HG02973 (cell line): ENCODE measurements around the gene SPTBN4.
"Not testable (repeated sequence)": the region's sequence is repeated elsewhere in the genome, so short reads cannot be mapped to it uniquely, and the experiment has no call there.

Experiments used
- ATAC-seq: cut with Tn5 transposase; IDR thresholded peaks from one replicate; pipeline ENCODE4 v1.9.1; 2021; ENCODE audit warnings: moderate library complexity; ENCODE audit not compliant: unreplicated experiment

SPTBN4 gene

DNA sequence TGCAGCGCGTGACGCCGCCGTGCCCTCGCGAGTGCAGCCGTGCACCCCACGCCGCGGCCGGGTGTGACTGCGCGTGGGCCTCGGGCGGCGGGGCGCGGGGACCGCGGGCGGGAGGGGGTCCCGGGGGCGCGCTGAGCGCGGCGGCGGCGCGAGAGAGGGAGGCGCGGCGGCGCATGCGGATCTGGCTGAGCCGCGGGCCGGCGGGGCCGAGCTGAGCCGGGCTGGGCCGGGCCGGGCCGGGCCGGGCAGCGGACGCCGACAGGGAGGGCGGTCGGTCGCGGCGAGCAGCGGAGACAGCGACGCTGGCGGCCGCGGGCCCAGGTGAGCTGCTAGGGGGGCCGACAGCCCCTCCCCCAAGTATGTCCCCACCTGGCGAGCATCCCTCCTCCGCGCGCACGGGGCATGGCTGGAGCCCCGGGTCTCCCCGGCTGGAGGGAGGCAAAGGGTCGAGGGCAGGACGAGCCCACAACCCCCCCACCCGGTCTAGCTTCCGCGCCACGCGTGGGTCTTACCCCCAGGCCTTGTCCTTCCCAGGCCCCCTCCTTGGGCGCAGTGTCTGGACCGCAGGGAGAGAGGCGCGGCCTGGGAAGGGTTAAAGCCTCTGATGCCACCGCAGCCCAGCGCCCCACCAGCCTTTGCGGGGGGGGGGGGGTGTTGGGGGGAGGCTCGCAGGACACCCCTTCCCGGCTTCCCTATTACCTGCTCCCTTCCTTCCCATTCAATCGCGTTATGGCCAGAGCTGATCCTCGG, at the start of gene SPTBN4:
Gene SPTBN4 (plus strand): TSS at position 17 of the 750 bp plus-strand sequence. CDS start 5,621 bp downstream, outside the sequence.
- ATAC-seq: no peak

DNA sequence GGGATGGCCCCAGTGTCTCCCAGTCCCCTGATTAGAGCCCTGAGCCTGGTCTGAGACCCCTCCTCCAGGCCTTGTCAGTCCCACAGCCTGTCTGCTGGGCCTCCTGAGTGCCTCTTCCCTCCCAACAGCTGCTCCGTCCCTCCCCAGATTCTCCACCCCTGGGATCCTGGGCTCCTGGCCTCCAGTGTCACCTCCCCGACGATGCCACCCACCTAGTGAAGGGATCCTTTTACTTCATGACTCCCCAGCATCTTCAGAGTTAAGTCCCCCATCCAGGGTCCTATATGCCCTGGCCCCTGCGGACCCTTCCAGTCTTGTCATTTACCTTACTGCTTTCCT, 49.2 kb upstream of the SPTBN4 start:
- ATAC-seq: no peak

GRCh38 chr19:40418040-40418439, 48.8 kb upstream of the SPTBN4 start:
- ATAC-seq: no peak

GRCh38 chr19:40419066-40419612, 47.7 kb upstream of the SPTBN4 start:
- ATAC-seq: no peak

DNA sequence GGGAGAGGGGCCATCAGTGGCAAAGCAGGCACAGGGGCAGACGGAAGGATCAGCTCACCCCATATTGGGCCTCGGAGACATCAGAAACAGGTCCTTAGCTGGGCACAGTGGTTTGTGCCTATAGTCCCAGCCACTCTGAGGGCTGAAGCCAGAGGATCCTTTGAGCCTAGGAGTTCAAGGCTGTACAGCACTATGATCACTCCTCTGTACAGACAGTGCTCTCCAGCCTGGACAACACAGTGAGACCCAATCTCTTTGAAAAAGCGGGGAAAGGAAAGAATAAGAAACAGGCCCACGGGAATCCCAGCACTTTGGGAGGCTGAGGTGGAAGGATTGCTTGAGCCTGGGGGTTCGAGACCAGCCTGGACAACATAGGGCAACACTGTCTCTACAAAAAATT, 47.0 kb upstream of the SPTBN4 start:
- no peak for ATAC-seq

DNA sequence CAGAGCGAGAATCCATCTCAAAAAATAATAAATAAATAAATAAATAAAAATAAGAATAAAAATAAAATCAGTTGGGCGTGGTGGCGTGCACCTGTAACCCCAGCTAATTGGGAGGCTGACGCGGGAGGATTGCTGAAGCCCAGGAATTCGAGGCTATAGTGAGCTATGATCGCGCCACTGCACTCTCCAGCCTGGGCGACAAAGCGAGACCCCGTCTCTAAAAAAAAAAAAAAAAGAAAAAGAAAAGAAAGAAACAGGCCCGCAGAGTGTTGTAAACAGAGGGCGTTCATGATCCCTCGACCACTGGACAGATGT, 46.4 kb upstream of the SPTBN4 start:
- ATAC-seq: no peak

DNA sequence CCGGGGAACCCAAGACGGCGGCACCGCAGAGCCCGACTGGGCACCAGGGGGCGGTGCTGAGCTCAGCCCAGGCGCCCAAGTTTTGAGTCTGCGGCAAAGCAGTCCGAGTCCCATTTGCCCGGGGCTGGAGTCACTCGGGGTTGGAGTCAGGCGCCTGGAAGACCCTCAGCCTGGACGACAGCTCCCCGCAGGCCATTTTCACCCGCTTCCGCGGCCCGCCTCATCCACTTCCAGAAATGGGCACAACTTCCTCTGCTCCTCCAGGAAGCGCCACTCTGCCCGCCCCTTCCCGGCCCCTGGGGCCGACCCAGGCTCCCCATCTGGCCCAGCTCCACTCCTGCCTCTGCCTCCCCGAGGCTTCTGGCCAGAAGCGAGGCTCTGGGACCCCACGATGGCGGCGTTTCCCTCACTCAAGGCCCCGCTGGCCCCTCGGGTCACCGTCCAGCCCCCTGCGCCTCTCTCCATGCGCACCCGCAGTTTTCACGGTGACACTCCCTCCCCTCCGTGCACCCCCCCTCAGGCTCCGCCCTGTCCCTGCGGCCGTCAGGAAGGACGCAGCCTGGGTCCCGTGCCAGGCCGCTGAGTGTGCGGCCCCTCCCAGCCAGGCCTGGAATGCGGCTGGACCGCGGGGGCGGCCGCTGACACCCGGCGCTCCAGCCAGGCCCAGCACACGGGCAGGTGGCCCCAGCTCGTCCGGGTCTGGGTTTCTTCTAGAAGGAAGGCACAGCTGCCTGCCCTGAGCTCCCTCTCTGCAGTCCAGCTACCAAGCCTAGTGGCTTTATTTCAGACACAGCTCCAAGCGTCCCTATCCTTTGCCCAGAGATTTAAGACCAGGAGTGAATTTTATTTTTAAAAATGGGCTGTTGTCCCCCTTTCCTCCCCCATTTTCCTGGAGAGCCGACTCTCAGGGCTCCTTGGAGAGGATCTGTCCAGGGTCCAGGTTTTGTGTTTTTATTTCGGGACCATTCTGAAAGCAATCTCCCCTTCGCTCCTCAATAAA, 45.7 kb upstream of the SPTBN4 start:
- peak; percentile 33 for ATAC-seq

GRCh38 chr19:40421993-40422747, 44.6 kb upstream of the SPTBN4 start:
- ATAC-seq: no peak

- ATAC-seq: no peak
Observed at GRCh38 chr19:40422748-40423566, 43.8 kb upstream of the SPTBN4 start.

DNA sequence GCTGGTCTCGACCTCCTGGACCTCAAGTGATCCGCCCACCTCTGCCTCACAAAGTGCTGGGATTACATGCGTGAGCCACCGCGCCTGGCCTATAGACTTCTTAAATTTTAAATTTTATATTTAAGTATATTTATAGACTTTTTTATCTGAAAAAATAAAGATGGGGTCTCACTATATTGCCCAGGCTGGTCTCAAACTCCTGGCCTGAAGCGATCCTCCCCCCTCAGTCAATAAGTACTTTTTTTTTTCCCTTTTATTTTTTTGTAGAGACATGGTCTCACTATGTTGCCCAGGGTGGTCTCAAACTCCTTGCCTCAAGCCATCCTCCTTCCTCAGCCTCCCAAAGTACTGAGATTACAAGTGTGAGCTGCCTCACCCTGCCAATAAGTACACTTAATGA, 42.9 kb upstream of the SPTBN4 start:
- ATAC-seq: no peak

- ATAC-seq: no peak
Observed at GRCh38 chr19:40424637-40425449, 42.0 kb upstream of the SPTBN4 start.

DNA sequence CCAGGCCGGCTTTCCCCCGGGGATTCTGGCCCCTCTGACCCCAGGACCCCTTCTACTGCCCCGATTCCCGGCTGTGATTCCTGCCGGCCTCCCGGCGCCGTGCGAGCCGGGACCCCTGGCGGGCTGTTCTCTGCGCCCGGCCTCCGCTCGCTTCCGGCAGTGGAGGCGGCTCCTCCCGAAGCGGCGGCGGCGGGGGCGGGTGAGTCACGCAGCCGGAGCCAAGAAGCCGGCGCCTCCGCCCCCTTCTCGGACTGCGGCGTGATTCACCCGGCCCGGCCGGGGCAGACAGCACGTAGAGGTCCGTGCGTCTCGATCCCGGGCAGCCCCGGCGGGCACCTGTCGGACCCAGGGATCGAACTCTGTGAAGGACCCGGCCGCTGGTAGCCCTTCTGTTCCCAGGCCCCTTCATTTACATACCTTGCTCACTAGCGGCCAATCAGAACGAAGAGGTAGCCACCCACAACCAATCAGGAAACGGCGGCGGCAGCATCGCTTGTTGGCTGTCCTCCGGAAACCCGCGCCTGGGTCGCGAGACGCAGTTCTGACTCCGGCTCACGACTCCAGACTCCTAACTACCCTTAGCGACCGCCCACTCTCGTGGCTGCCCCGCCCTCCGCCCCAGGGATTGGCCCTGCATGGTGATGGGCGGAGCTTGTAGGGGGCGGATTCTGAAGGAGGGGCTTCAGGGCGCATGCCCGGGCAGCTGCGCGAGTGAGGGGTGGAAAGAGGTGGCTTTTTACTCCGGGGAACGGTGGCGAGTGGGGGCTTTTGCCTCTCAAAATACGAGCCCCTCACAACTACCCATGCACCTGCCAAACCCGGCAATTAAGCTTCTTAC, 41.1 kb upstream of the SPTBN4 start, which contains the start of gene SERTAD1:
Gene SERTAD1 (minus strand): TSS at position 543 of the 838 bp plus-strand sequence. CDS start 2,446 bp downstream, outside the sequence.
- ATAC-seq: peak; percentile 84

GRCh38 chr19:40428197-40428596, 38.6 kb upstream of the SPTBN4 start:
- ATAC-seq: not testable (repeated sequence)

GRCh38 chr19:40430242-40430641, 36.6 kb upstream of the SPTBN4 start:
- not testable (repeated sequence) for ATAC-seq

DNA sequence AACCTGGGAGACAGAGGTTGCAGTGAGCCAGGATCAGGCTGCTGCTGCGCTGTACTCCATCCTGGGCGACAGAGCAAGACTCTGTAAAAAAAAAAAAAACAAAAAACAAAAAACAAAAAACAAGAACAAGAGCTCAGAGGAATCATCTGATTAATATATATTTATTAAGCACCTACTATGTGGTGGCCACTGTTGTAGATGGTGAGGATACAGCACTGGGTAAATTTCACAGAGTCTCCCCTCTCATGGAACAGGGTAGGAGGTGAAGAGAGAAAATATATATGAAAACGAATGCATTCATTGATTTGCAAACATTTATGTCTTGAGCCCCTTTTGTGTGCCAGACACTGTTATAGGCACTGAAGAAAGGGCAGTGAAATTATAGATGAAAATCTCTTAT, 35.1 kb upstream of the SPTBN4 start:
- no peak for ATAC-seq

DNA sequence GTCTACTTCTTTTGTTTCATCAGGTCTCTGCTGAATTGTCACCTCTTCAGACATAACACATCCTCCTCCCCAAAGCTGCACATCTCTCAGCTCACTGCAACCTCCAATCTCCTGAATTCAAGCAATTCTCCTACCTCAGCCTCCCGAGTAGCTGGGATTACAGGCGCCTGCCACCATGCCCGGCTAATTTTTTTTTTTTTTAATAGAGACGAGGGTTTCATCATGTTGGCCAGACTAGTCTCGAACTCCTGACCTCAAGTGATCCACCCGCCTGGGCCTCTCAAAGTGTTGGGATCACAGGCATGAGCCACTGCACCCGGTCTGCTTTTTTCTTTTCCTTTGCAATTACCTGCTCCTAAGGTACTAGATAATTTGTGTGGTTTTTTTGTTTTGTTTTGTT, 34.0 kb upstream of the SPTBN4 start:
- not testable (repeated sequence) for ATAC-seq

DNA sequence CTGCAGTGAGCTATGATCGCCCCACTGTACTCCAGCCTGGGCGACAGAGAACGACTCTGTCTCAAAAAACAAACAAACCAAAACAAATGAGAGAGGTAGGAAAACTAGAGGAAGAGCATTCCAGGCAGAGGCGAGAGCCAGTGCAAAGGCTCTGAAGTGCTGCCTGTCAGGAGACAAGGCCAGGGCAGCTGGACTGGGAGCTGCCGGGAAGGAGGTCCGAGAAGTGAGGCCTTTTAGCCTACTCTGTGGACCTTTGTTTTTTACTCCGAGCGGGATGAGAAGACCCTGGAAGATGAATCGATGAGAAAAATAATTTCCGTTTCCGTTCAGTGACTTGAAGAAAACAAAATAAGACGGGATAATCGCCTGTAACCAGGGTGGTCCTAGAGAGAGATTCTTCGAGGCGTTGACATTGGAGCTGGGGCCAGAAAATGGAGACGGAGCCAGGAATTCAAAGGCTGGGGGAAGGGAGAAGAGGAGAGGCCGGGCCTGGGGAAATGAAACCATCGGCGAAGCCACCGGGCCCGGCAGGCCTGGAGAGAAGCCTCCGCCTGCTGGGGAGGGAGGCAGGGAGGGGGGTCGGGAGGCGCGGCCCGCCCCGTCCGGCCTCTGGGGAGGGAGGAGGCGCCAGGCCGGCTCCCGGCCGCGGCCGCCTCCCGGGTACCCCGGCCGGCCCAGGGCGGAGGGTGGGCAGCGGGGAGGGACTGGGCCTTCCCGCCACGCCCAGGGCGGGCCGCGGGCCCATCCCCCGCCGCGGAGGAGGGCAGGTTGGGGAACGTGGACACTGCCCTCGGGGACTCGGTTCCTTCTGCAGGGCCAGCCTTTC, 33.2 kb upstream of the SPTBN4 start:
- ATAC-seq: no peak
